ENCODE data around the gene ATXN1.

DNA sequence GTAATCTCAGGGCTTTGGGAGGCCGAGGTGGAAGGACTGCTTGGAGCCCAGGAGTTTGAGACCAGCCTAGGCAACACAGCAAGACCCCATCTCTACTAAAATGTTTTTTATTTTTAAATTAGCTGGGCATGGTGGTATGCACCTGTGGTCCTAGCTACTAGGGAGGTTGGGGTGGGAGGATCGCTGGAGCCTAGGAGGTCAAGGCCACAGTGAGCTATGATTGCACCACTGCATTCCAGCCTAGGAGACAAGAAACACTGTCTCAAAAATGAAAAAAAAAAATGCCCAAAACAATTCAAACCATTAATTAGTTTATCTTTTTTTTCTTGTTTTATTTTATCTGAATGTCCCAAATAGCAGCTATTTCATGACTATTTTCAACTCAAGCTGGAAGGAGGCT is 437.1 kb downstream of the ATXN1 start:
- TF ChIP-seq, protein P1, sequence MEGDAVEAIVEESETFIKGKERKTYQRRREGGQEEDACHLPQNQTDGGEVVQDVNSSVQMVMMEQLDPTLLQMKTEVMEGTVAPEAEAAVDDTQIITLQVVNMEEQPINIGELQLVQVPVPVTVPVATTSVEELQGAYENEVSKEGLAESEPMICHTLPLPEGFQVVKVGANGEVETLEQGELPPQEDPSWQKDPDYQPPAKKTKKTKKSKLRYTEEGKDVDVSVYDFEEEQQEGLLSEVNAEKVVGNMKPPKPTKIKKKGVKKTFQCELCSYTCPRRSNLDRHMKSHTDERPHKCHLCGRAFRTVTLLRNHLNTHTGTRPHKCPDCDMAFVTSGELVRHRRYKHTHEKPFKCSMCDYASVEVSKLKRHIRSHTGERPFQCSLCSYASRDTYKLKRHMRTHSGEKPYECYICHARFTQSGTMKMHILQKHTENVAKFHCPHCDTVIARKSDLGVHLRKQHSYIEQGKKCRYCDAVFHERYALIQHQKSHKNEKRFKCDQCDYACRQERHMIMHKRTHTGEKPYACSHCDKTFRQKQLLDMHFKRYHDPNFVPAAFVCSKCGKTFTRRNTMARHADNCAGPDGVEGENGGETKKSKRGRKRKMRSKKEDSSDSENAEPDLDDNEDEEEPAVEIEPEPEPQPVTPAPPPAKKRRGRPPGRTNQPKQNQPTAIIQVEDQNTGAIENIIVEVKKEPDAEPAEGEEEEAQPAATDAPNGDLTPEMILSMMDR (IDR thresholded peaks at IDR 0.05): no peak
- TF ChIP-seq POLR2AphosphoS5 (IDR thresholded peaks at IDR 0.05): no peak

Data from gastroesophageal sphincter (tissue), 3 donors.